Measurements from ENCODE around the gene INSRR.

DNA sequence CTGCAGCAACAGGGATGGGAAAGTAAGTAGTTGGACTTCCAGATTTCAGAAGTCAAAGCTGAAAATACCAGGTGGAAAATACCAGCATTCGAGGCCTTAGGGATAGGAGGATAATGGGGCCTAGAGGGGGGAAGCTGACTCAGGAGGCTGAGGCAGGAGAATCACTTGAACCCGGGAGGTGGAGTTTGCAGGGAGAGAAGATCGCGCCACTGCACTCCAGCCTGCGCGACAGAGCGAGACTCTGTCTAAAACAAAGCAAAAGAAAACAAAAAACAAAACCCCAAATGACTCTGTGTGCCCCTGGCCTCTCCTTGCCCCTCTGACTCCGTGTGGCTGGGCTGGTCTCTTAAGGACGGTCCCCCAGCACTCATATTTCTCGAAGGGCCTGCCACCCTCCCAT is 45.6 kb downstream of the INSRR start:
- TF ChIP-seq, protein P1, sequence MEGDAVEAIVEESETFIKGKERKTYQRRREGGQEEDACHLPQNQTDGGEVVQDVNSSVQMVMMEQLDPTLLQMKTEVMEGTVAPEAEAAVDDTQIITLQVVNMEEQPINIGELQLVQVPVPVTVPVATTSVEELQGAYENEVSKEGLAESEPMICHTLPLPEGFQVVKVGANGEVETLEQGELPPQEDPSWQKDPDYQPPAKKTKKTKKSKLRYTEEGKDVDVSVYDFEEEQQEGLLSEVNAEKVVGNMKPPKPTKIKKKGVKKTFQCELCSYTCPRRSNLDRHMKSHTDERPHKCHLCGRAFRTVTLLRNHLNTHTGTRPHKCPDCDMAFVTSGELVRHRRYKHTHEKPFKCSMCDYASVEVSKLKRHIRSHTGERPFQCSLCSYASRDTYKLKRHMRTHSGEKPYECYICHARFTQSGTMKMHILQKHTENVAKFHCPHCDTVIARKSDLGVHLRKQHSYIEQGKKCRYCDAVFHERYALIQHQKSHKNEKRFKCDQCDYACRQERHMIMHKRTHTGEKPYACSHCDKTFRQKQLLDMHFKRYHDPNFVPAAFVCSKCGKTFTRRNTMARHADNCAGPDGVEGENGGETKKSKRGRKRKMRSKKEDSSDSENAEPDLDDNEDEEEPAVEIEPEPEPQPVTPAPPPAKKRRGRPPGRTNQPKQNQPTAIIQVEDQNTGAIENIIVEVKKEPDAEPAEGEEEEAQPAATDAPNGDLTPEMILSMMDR (IDR thresholded peaks at IDR 0.05 in 2 of 3, conservative IDR thresholded peaks at IDR 0.05 in 1 of 3; ENCODE audit: insufficient read depth in 2 of 3, low read depth in 1 of 3, low read length in 3 of 3), result no peak
- TF ChIP-seq EZH2 (IDR thresholded peaks at IDR 0.05; ENCODE audit: borderline replicate concordance, low read depth, low read length) (no peak), SRF (CRISPR knock-in tag; IDR thresholded peaks at IDR 0.05) (no peak), MYNN (IDR thresholded peaks at IDR 0.05) (no peak), MYNN (CRISPR knock-in tag; IDR thresholded peaks at IDR 0.05) (no peak), SETDB1 (IDR thresholded peaks at IDR 0.05; ENCODE audit: low read length) (no peak), JUNB (CRISPR knock-in tag; conservative IDR thresholded peaks at IDR 0.05) (no peak), NRF1 (conservative IDR thresholded peaks at IDR 0.05 in 1 of 2, IDR thresholded peaks at IDR 0.05 in 1 of 2) (no peak), ZNF586 (CRISPR knock-in tag; conservative IDR thresholded peaks at IDR 0.05) (no peak), HNRNPH1 (optimal IDR thresholded peaks at IDR 0.05; ENCODE audit: low read depth, low read length) (no peak), NCOA1 (IDR thresholded peaks at IDR 0.05; ENCODE audit: low read depth) (no peak), SMARCE1 (IDR thresholded peaks at IDR 0.05) (no peak), GATA2 (CRISPR knock-in tag; IDR thresholded peaks at IDR 0.05) (no peak), JUND (IDR thresholded peaks at IDR 0.05; ENCODE audit: borderline replicate concordance, low read depth, low read length) (no peak), JUND (tag; IDR thresholded peaks at IDR 0.05; ENCODE audit: borderline replicate concordance, low read depth, low read length) (no peak)
- TF ChIP-seq, protein P2, sequence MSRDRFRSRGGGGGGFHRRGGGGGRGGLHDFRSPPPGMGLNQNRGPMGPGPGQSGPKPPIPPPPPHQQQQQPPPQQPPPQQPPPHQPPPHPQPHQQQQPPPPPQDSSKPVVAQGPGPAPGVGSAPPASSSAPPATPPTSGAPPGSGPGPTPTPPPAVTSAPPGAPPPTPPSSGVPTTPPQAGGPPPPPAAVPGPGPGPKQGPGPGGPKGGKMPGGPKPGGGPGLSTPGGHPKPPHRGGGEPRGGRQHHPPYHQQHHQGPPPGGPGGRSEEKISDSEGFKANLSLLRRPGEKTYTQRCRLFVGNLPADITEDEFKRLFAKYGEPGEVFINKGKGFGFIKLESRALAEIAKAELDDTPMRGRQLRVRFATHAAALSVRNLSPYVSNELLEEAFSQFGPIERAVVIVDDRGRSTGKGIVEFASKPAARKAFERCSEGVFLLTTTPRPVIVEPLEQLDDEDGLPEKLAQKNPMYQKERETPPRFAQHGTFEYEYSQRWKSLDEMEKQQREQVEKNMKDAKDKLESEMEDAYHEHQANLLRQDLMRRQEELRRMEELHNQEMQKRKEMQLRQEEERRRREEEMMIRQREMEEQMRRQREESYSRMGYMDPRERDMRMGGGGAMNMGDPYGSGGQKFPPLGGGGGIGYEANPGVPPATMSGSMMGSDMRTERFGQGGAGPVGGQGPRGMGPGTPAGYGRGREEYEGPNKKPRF (IDR thresholded peaks at IDR 0.05; ENCODE audit: low read depth, low read length), result no peak

All from K562 (cell line).